Suppressor macrophage treated with lipopolysaccharide for 1 hour (primary cell): ENCODE data around the gene DNAJC6.
A peak's percentile ranks its signal among the peaks of the same experiment; 100 is the strongest.
"Not testable (repeated sequence)": the region's sequence is repeated elsewhere in the genome, so short reads cannot be mapped to it uniquely, and the experiment has no call there.

Experiments
- DNase-seq, 3 donors: peaks; one replicate each; pipeline ENCODE4 v3.0.0-alpha.2; 2020 to 2022

Gene DNAJC6

DNA sequence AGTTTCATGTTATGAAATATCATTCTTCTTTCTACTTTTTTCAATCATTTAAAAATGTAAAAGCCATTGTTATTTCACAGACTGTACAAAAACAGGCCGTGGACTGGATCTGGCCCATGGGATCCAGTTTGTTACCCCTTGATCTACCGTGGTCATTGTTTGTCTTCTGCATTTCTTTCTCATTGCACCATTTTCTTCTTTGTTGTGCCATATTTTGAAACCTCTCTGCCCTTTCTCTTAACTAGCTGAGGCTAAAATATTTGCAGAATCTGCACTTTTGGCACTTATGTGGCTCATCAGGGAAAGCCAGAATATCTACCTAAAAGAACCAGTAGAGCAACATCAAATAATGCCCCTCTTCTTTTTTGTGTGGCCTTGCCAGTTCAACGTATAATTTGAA lies 50.5 kb downstream of the DNAJC6 start:
- DNase-seq: no peak

DNA sequence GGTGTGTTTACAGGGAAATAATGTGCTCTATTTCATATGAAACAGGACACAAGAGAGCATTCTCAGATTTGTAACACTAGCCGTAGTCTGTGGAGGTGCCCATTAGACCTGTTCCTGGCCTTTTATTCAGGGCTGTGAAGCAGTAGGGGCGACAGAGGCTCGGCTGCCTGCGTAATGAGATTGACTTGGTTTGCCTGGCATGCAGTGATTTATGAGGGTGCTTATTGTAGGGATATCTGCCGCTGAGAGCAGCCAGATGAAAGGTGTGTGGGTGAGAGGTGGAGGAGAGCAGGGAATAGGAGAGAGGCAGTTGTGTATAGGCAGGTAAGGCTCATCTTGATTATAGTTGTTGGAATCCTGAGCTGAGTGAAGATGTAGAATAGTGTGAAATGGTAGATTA lies 51.3 kb downstream of the DNAJC6 start:
- DNase-seq: no peak

DNA sequence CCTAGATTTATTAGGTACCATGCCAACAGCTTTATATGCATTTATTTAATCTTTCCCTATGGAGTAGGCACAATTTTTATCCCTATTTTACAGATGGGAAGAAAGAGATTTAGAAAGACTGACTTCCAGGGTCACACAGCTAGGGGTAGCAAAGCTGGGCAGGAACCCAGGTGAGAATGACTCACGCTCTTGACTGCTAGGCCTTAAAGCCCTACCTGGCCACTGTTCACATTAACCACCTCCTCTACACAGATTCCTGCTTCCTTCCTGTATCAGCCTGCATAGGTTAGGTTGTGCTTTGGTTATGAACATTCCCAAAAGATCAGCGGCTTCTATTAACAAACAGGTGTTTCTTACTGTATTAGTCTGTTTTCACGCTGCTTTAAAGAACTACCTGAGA lies 53.2 kb downstream of the DNAJC6 start:
- no peak for DNase-seq

DNA sequence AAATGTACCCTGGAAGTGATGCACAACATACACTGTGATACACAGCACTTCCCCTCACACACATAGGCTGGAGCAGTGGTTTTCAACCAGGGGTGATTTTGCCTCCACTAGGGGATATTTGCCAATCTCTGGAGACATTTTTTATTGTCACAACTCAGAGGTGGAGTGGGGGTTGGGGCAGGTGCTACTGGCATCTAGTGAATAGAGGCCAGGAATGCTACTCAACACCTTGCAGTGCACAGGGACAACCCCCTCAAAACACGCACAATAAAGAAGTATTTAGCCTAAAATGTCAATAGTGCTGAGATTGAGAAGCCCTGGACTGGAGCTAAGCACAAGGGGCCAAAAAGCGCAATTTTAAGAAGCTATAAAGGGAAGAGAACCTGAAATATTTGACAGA lies 54.1 kb downstream of the DNAJC6 start:
- DNase-seq: no peak

DNA sequence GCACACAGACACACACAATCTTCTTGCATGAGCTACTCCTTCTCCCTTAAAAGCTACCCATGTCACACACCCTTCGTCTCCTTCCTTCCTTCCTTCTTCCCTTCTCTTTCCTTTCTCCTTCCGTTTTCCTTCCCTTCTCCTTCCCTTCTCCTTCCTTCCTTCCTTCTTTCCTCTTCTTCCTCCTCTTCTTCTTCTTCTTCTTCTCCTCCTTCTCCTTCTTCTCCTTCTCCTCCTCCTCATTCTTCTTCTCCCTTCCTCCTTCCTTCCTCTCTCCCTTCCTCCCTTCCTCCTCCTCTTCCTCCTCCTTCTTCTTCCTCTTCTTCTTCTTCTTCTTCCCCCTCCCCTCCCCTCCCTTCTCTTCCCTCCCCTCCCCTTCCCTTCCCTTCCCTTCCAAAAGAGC lies 59.1 kb downstream of the DNAJC6 start:
- no peak for DNase-seq

DNA sequence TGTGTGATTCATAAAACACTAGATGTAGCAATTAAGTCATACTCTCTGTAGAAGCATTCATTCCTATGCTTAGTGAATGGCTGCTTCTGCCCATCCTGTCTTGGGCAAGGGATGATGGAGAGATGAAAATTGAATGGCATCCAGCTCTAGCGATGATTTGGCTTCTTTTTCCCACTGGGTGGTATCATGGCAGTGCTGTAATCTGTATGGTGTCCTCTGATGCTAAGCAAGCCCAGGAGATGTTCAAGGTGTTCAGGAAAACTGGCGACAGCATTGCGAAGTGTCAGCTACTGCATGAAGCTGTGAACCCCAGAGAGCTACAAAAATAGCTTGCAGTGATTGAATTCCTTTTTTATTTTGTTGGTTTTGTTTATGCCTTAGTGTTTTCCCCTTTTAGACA lies 62.2 kb downstream of the DNAJC6 start:
- DNase-seq: no peak

DNA sequence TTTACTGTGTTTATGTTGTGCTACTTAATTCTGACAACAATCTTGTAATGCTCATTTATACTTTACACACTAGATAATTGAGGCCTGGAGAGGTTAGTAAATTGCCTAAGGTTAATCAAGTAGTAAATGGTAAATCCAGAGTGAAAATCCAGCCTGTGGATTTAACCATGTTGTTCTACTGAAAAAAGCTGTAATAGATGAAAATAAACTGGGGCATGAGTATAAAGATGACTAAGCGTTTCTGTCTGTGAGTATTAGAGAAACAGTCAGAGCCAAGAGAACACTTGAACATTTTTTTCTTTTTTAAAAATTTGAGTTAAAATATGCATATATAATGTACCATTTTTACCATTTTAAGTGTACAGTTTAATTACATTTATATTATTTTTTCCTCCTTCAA lies 63.2 kb downstream of the DNAJC6 start:
- DNase-seq: no peak

DNA sequence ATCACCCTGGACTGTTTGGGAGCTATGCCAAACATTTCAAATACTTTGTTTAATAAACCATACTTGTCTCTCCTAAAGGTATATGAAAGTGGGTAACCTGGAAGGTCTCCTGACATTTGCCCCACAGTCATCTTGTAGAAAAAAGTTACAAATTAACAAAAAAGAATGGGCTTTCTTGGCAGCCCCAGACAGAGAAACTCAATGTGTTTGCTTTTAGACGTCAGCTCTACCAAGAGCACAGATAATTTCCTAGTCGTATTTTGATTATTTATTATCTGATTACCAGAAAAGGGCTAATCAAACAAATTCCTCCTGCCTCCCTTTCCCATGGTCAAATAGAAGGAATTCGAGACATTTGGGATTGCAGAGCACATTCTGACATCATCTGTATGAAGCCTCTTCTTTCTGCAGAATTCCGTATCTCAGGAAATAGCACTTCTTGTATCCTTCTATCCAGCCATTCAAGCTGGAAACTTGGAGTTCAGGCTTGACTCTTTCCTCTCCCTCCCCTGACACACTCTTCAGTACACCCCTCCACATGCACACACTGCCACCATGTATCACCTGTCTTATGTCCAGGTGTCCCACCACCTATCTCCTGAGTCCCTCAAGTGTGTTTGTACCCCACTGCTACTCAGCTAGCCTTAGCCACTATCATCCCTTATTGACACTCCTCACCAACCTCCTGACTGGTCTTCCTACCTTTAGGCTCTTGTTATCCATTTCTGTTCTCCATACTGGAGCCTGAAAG lies 68.3 kb downstream of the DNAJC6 start:
- DNase-seq: no peak

DNA sequence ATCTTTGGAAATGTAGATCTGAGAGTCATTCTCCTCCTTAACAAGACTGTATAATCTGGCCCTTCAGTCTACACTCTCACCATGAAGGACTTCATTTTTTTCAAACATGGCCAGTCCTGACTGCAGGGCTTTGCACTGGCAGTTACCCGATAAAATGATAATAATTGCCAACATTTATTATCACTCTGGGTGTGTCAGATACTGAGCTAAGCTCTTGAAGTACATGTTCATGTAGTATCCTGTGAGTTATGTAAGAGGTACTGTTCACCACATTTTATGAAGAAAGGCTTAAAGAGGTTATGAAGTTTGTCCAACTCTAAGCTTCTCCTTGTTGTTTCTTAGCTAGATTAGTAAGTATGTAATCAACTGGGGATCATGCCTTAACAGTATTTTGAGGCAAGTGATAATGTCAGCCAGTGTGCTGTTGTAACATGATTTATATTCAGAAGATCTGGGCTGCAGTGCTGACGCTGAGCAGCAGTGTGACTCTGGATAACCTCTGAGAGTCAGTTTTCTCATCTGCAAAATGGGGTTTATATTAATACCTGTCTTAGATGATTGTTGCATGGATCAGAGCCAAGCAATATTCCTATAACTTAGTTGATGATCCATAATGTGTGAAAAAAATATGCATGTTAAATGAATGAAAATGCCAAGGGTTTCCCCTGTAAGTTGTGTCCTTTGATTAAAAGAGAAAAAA lies 69.1 kb downstream of the DNAJC6 start:
- DNase-seq: no peak

DNA sequence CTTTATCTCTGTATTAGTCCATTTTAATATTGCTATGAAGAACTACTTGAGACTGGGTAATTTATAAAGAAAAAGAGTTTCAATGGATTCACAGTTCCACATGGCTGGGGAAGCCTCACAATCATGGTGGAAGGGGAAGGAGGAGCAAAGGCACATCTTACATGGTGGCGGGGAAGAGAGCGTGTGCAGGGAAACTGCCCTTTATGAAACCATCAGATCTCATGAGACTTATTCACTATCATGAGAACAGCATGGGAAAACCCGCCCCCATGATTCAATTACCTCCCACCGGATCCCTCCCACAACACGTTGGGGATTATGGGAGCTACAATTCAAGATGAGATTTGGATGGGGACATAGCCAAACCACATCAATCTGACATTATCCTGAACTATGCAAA lies 75.1 kb downstream of the DNAJC6 start:
- not testable (repeated sequence) for DNase-seq

DNA sequence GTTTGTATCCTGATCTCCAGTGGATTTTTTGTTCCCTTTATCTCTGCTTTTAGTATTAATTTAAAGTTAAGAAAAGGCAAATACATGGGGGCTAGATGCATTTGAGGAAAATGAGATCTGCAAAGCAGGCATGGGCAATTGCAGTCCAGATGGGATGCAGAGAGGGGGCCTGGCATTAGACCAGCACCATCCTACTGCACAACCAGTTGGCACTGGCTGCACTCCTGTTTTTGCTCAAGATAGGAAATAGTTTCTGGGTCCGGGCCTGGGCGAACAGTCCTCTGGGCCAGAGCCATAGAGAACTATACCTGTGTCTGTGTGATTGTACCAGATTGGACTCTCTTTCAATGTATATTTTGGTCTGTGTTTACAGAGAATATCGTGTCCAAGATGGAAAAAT lies 77.1 kb downstream of the DNAJC6 start:
- DNase-seq: no peak

DNA sequence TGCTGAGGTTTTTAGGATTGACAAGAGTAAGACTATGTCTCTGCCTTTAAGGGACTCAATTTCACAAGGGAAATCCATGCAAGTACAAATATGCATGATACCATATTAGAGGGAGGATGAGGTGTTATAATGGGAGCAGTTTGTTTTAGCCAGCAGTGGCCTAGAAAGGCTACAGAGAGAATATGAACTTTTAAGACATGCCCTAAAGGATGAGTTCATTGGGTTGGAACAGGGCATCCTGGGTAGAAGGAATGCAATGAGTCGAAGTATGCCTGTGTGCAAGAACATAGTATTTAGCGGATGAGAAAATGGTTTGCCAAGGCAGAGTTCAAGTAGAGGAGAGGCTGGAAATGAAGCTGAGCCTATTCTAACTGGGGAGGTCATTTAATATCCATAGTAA lies 78.5 kb downstream of the DNAJC6 start:
- DNase-seq: no peak

DNA sequence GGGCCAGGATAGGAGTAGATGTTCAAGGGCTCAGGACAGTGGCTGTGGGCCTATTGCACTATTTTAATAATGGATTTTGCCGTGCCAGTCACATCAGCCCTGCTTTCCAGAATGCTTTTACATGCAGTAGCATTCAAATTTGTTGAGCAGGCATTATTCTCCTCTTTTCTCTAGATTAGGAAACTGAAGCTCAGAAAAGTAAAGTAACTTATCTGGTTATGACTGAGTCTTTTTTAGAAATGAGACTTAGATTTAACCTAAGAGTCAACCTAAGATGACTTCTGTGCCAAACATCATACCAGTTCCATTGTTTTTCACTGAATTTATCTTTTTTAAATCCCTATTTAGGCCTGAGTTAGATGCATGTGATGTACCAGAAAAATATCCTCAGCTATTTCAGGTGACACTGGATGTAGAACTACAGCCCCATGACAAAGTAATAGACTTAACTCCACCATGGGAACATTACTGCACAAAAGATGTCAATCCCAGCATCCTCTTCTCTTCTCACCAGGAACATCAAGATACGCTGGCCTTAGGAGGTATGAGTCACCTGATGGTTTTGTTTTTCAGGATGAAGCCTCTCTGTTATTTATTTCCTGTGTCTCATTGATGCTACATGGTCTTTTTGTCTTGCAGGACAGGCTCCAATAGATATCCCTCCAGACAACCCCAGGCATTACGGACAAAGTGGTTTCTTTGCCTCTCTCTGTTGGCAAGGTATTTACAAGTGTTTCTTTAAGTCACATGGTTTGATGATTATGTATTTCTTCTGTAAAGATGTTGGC lies 79.8 kb downstream of the DNAJC6 start:
- no peak for DNase-seq

DNA sequence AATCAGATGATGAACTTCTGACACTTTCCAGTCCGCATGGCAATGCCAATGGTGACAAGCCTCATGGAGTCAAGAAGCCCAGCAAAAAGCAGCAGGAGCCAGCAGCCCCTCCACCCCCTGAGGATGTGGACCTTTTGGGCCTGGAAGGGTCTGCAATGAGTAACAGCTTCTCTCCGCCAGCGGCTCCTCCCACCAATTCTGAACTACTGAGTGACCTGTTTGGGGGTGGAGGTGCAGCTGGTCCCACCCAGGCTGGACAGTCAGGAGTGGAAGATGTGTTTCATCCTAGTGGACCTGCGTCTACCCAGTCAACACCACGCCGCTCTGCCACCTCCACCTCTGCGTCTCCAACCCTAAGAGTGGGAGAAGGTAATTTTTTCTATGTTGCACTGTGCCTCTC lies 83.2 kb downstream of the DNAJC6 start:
- DNase-seq: no peak

DNA sequence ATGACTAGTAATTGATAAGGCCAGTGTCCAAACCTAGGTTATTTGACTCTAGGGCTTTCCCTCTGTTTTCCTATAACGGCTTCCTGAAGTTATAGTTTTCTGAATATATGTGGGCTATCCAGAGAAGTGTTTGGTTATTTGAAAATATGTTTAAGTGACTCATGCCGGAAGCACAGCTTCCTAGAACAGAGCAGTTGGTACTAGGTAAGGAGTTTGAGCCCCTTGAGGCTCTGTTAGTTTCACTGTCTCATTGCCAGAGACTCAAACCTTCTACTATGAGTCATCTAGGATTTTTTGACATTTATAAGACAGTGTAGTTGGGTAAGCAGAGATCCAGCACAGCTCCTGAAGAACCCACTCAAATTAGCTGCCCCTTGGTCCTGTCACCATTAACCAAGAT lies 84.0 kb downstream of the DNAJC6 start:
- peak in 2 of 3 donors; percentile 11 to 24 for DNase-seq

DNA sequence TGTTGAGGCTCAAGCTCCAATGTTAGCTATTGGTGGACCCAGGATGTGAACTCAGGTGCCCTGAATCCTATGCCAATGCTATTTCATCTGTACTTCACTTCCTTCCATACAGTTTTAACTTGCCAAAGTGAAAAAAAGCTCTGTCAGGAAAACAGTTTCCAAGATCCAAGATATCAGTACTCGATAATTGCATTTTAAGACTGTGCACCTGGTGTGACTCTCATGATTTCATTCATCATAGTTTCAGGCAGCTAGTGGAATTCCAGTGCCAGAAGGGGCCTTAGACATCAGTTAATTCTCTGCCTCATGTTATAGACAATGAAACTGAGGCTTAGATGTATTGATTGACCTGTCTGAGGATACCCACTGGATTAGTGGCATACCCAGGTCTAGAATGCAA lies 84.6 kb downstream of the DNAJC6 start:
- no peak for DNase-seq

DNA sequence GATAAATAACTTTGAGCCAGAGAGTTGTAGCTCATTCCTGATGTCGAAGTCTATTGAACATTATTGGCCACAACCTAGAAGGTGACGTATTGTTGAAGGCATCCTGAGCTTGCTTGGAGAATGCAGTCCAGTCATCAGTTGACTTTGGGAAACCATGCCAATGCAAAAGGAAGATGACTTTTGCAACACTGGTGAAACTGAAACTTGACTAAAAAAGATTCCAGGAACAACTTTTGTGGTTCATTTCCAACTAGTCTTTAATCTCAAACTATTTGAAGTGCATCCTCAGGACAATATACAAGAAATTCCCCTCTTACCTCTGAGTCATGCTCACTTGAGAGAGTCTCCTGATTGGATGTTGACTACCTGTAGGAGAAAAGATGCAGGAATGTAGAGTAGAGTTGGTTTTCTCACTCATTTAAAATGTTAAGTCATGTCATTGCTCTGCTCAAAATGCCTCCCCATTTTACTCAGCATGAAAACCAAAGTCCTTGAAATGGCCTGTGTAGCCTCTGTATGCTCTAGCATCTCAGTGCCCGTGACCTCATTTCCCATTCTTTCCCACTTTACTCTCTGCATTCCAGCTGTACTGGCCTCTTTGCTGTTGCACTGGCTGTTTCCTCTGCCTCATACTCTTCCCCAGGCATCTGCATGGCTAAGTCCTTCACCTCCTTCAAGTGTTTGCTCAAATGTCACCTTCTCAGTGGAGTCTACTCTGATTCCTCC lies 86.7 kb downstream of the DNAJC6 start:
- peak; percentile 43 to 58 (median 51) for DNase-seq

DNA sequence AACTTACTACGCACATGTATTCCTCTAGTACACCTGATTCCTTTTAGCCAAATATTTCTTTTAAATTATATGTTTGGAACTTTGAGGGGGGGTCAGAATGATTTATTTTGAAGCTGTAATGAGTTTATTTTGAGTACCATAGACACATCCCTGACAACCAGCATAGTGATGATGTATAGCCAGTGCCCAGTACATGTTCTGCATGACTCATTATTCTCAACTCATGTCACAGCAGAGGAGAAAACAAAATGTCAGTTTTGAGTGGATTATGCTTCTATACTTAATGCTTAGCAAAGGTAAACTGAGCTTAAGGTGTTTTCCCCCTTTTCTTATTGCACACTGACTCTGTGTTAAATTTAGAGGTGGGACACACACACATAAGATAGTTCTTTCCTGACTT lies 88.7 kb downstream of the DNAJC6 start:
- DNase-seq: no peak

DNA sequence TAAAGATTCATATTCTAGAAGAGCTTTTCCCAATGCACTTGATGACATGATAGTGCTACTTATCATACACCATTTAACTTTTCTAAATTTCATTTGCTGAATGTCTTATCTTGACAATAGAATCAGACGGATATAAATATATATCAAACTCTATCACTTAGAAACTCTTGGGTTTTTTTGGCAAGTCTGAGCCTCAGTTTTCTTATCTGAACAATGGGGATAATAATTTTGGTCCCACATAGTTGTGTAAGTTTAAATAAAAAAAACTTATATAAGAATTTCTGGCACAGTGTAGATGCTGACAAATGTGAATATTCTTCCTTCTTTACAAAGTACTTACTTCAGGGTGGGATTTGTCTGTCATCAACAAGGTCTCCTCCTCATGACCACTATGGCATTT lies 89.7 kb downstream of the DNAJC6 start:
- DNase-seq: no peak

DNA sequence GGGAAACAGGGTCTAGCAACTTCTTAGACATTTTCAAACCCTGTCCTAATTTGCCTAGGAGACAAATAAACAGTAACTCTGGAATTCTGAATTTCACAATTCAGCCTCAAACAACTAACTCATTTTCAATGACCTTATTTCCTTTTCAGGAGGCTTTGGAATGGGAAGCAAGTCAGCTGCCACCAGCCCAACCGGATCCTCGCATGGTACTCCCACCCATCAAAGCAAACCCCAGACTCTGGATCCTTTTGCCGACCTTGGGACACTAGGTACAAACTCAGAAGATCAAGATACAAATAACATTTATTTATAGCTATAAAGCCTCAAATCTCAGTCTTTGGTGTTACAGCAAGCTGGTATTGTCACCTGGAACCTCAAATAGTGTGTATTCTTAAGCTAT lies 92.3 kb downstream of the DNAJC6 start:
- DNase-seq: no peak

DNA sequence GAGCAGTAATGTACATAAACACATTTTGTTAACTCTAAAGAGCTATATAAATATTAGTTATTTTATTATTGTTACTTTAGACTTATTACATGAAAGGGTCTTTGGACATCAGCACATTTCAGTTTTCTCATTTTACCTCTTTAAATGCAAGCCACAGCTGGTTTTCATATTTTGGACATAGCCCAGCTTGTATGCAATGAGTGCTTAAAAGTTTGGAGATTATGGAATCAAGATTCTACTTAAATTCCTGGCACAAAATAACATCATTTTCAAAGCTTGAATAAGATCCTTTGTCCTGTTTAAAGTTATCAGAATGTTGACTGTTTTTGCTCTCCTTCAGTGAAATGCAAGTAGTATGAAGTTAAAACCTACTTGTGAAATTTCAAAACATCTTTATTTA lies 95.6 kb downstream of the DNAJC6 start:
- no peak for DNase-seq

DNA sequence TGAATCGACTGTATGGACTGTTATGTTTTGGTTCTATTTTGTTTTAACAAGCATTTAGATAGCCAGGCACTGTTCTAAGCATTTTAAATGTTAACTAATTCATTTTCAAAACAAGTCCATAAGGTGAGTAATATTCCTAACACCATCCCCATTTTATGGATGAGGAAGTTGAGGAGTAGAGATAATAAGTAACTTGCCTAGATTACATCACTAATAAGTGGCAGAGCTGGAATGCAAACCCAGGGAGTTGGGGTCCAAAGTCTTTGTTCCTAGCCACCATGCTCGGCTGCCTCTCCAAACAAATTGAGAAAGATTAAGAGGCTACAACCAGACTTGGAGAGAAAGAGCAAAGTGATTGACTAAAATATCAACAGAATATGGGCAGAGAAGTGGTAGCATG lies 98.5 kb downstream of the DNAJC6 start:
- DNase-seq: no peak

DNA sequence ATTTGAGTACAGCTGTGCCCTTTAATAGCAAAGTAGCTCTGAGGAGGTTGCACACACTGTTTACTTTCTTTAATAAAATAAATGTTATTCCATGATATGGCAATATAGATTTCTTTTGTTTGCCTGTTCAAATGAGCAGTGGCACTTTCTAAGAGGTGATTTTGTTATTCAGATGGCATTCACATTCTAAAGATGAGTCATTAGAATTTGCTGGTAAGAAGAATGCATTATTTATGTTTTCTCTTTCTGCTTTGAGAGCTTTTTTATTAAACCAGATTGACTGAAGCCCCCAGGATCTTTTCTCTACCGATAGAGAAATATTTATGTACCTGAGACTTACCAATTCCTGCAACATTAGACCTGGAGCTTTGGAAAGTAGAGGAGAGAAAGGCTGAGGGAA lies 100.0 kb downstream of the DNAJC6 start:
- DNase-seq: no peak
